ENCODE measurements around the gene OR1I1. TPM values are rescaled to one million over a fixed set of nuclear protein-coding genes. Genes with fewer than 3 reads are reported as not detected.
"Not testable (repeated sequence)": the region's sequence is repeated elsewhere in the genome, so short reads cannot be mapped to it uniquely, and the experiment has no call there.

Gene OR1I1
- total and polyA plus RNA-seq, 2 experiments from 2014 or later = not detected

DNA sequence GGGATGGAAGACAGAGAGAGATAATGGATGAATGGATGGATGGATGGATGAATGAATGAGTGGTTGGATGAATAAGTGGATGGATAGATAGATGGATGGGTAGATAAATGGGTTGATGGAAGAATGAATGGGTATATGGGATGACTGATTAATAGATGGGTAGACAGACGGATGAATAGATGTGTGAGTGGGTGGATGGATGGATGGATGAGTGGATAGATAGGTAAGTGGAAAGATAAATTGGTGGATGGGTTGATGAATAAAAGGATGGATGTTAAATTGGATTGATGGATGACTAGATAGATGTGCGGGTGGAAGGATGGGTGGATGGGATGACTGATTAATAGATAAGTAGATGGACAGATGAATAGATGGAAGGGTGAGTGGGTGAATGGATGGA, 31.4 kb upstream of the OR1I1 start:
- no peaks in the 10 kb centered on the region for H3K27me3 ChIP-seq
- no peak overlapping the region for H3K27ac ChIP-seq
- no peaks in the 10 kb centered on the region for H3K4me1 ChIP-seq (ENCODE audit: insufficient read depth)
- no peaks in the 10 kb centered on the region for H3K9me3 ChIP-seq (ENCODE audit: low read depth)
- no peaks in the 10 kb centered on the region for H3K79me2 ChIP-seq
- H3K9me2 ChIP-seq (replicated peaks; ENCODE audit: insufficient read depth) = no peaks in the 10 kb centered on the region
- no peak overlapping the region for H3K4me3 ChIP-seq
- H2AFZ ChIP-seq = no peak overlapping the region
- no peak for DNase-seq (ENCODE audit: low spot score)
- no peak overlapping the region for H3K4me2 ChIP-seq
- no peaks in the 10 kb centered on the region for H4K20me1 ChIP-seq (ENCODE audit: insufficient read depth, poor library complexity, severe bottlenecking)
- 90% methylated on average over 2 of the region's 2 CpGs for WGBS (ENCODE audit: low lambda C conversion rate, missing lambda C conversion rate)
- H3K36me3 ChIP-seq (replicated peaks; ENCODE audit: insufficient read depth, low read depth) = no peaks in the 10 kb centered on the region
- TF ChIP-seq, protein P1, sequence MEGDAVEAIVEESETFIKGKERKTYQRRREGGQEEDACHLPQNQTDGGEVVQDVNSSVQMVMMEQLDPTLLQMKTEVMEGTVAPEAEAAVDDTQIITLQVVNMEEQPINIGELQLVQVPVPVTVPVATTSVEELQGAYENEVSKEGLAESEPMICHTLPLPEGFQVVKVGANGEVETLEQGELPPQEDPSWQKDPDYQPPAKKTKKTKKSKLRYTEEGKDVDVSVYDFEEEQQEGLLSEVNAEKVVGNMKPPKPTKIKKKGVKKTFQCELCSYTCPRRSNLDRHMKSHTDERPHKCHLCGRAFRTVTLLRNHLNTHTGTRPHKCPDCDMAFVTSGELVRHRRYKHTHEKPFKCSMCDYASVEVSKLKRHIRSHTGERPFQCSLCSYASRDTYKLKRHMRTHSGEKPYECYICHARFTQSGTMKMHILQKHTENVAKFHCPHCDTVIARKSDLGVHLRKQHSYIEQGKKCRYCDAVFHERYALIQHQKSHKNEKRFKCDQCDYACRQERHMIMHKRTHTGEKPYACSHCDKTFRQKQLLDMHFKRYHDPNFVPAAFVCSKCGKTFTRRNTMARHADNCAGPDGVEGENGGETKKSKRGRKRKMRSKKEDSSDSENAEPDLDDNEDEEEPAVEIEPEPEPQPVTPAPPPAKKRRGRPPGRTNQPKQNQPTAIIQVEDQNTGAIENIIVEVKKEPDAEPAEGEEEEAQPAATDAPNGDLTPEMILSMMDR (IDR thresholded peaks at IDR 0.05; ENCODE audit: poor library complexity) = no peak
- TF ChIP-seq EZH2 (IDR thresholded peaks at IDR 0.05; ENCODE audit: borderline replicate concordance) = no peak
- no peak for TF ChIP-seq EZH2phosphoT487 (IDR thresholded peaks at IDR 0.05; ENCODE audit: low read depth, severe bottlenecking, unreplicated experiment)

DNA sequence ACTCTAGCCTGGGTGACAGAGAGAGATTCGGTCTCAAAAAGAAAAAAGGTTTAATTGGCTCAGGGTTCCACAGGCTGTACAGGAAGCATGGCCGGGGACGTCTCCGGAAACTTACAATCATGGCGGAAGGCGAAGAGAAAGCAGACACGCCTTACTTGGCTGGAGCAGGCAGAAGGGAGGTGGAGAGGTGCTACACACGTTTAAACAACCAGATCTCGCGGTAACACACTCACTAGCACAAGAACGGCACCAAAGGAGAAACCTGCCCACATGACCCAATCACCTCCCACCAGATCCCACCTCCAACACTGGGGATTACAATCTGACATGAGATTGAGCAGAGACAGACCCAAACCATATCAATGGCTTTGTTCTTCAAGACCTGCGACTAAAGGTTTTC, 20.0 kb upstream of the OR1I1 start:
- Histone ChIP-seq H3K27me3 (no peaks in the 10 kb centered on the region), H3K9me3 (ENCODE audit: low read depth) (no peaks in the 10 kb centered on the region), H4K20me1 (ENCODE audit: insufficient read depth, poor library complexity, severe bottlenecking) (no peaks in the 10 kb centered on the region), H3K36me3 (replicated peaks; ENCODE audit: insufficient read depth, low read depth) (no peaks in the 10 kb centered on the region), H2AFZ (no peak overlapping the region), H3K4me3 (no peak overlapping the region), H3K4me2 (no peak overlapping the region), H3K4me1 (ENCODE audit: insufficient read depth) (no peaks in the 10 kb centered on the region), H3K79me2 (no peaks in the 10 kb centered on the region), H3K27ac (no peak overlapping the region), H3K9me2 (replicated peaks; ENCODE audit: insufficient read depth) (no peaks in the 10 kb centered on the region)
- 80% methylated on average over 12 of the region's 12 CpGs for WGBS (ENCODE audit: low lambda C conversion rate, missing lambda C conversion rate)
- no peak for DNase-seq (ENCODE audit: low spot score)
- no peak for TF ChIP-seq EZH2phosphoT487 (IDR thresholded peaks at IDR 0.05; ENCODE audit: low read depth, severe bottlenecking, unreplicated experiment)
- TF ChIP-seq, protein P1 (IDR thresholded peaks at IDR 0.05; ENCODE audit: poor library complexity) = no peak
- no peak for TF ChIP-seq EZH2 (IDR thresholded peaks at IDR 0.05; ENCODE audit: borderline replicate concordance)

DNA sequence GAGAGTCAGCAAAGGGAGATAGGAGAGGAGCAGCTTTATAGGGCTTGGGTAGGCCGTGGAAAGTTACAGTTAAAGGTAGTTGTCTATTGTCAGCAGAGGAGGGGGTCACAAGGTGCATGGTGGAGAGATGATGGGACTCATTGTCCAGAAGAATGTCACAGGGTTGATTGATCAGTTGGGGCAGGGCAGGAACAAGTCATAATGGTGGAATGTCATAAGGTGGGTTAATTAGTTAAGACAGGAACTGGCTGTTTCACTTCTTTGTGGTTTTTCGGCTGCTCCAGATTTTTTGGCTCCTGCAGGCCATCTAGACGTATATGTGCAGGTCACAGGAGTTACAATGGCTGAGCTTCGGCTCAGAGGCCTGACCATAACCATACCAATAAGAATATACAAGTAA, 11.6 kb upstream of the OR1I1 start:
- not testable (repeated sequence) for H3K27me3 ChIP-seq; DNase-seq (ENCODE audit: low spot score); H3K4me2 ChIP-seq; H3K4me1 ChIP-seq (ENCODE audit: insufficient read depth); H3K9me2 ChIP-seq (replicated peaks; ENCODE audit: insufficient read depth); H3K27ac ChIP-seq; H4K20me1 ChIP-seq (ENCODE audit: insufficient read depth, poor library complexity, severe bottlenecking); H3K36me3 ChIP-seq (replicated peaks; ENCODE audit: insufficient read depth, low read depth); H3K4me3 ChIP-seq; H2AFZ ChIP-seq; H3K9me3 ChIP-seq (ENCODE audit: low read depth); H3K79me2 ChIP-seq
- WGBS (ENCODE audit: low lambda C conversion rate, missing lambda C conversion rate) = 52% methylated on average over 4 of the region's 4 CpGs

DNA sequence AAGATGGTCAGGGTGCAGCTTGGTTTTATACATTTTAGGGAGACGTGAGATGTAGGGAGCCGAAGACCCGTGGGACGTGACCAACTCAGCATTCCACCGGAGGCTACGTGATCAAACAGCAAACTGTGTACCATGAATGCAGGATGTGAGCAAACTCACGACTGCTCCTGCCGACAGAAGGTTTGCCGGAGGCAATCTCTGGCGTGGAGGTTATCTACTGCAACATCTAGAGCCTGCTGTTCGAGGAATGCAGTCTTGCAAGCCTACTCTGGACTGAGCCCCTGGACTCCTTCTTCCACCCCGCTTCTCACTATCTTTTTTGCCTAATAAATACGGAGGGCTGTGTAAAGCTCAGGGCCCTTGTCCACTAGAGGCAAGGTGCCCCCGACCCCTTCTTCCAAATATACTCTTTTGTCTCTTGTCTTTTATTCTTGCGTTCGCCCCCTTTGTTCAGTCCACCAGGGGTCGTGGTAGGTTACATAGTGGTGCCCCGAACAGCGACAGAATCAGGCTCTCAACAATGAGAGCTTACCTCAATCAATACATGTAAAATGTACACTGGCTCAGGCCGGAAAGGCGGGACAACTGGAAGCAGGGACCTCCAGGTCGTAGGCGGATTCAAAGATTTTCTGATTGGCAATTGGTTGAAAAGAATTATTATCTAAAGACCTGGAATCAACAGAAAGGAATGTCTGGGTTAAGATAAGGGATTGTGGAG, 8.9 kb upstream of the OR1I1 start:
- Histone ChIP-seq H3K4me2 (no peak overlapping the region), H3K36me3 (replicated peaks; ENCODE audit: insufficient read depth, low read depth) (no peaks in the 10 kb centered on the region), H3K9me3 (ENCODE audit: low read depth) (no peaks in the 10 kb centered on the region), H3K9me2 (replicated peaks; ENCODE audit: insufficient read depth) (no peaks in the 10 kb centered on the region), H3K4me3 (no peak overlapping the region), H4K20me1 (ENCODE audit: insufficient read depth, poor library complexity, severe bottlenecking) (no peaks in the 10 kb centered on the region), H3K4me1 (ENCODE audit: insufficient read depth) (no peaks in the 10 kb centered on the region), H2AFZ (no peak overlapping the region), H3K27me3 (no peaks in the 10 kb centered on the region), H3K79me2 (no peaks in the 10 kb centered on the region), H3K27ac (peak overlapping the region; percentile 44)
- TF ChIP-seq EZH2phosphoT487 (IDR thresholded peaks at IDR 0.05; ENCODE audit: low read depth, severe bottlenecking, unreplicated experiment) (no peak), EZH2 (IDR thresholded peaks at IDR 0.05; ENCODE audit: borderline replicate concordance) (no peak)
- TF ChIP-seq, protein P1 (IDR thresholded peaks at IDR 0.05; ENCODE audit: poor library complexity) = no peak
- WGBS (ENCODE audit: low lambda C conversion rate, missing lambda C conversion rate) = 50% methylated on average over 23 of the region's 23 CpGs
- DNase-seq (ENCODE audit: low spot score) = peak; percentile 32

Measured in hepatocyte (in vitro differentiated cells).